ENCODE measurements around the gene TBC1D22A. TPM values are rescaled to one million over a fixed set of nuclear protein-coding genes. Genes with fewer than 3 reads are reported as not detected.
A peak's percentile ranks its signal among the peaks of the same experiment; 100 is the strongest.

The TBC1D22A gene
- total RNA-seq, 8 experiments from 2014 or later: 6.6 to 31.4 (median 12.3) TPM

- peaks cover 60 to 67% of the 10 kb centered on the region in 2 donors for H3K4me1 ChIP-seq (replicated peaks in 1 of 2)
- WGBS, 10 experiments: 71 to 100% (median 100%) methylated on average over 1 to 4 of the region's 5 CpGs; no CpG with 5 or more reads in 4 of the 10 experiments
- H3K4me3 ChIP-seq: no peak overlapping the region
- no peak overlapping the region for H3K27ac ChIP-seq
- in situ Hi-C loops (cut with MboI; ENCODE audit: low pct_unique_long_range_greater_than_20kb in 2 of 9, low sequenced_read_pairs in 9 of 9, unreplicated experiment in 9 of 9): no loop called here
- ATAC-seq (replicated peaks in 6 of 8): no peak
Measured at GRCh38 chr22:47055073-47055355, 292.6 kb downstream of the TBC1D22A start.

- Histone ChIP-seq H3K27ac (no peak overlapping the region), H3K4me1 (replicated peaks in 1 of 2) (peaks cover 55 to 63% of the 10 kb centered on the region in 2 donors), H3K4me3 (no peak overlapping the region)
- in situ Hi-C loops (cut with MboI; ENCODE audit: low pct_unique_long_range_greater_than_20kb in 2 of 9, low sequenced_read_pairs in 9 of 9, unreplicated experiment in 9 of 9): no loop called here
- WGBS, 10 experiments: 80 to 100% (median 97%) methylated on average over 1 to 3 of the region's 4 CpGs; no CpG with 5 or more reads in 6 of the 10 experiments
- ATAC-seq (replicated peaks in 6 of 8): no peak
Measured at GRCh38 chr22:47055461-47055860, 293.0 kb downstream of the TBC1D22A start.

- no peak overlapping the region for H3K27ac ChIP-seq
- 93 to 100% (median 100%) methylated on average over 1 to 3 of the region's 15 CpGs; no CpG with 5 or more reads in 6 of the 10 experiments for WGBS, 10 experiments
- in situ Hi-C loops (cut with MboI; ENCODE audit: low pct_unique_long_range_greater_than_20kb in 2 of 9, low sequenced_read_pairs in 9 of 9, unreplicated experiment in 9 of 9): no loop called here
- no peak for ATAC-seq (replicated peaks in 6 of 8)
- no peak overlapping the region for H3K4me3 ChIP-seq
- peaks cover 51 to 58% of the 10 kb centered on the region in 2 donors for H3K4me1 ChIP-seq (replicated peaks in 1 of 2)
Measured at GRCh38 chr22:47055921-47056320, 293.5 kb downstream of the TBC1D22A start.

- H3K4me1 ChIP-seq (replicated peaks in 1 of 2): peaks cover 46 to 54% of the 10 kb centered on the region in 2 donors
- in situ Hi-C loops (cut with MboI; ENCODE audit: low pct_unique_long_range_greater_than_20kb in 2 of 9, low sequenced_read_pairs in 9 of 9, unreplicated experiment in 9 of 9): no loop called here
- no peak overlapping the region for H3K27ac ChIP-seq
- H3K4me3 ChIP-seq: no peak overlapping the region
- peak in 3 of 8 experiments; percentile 13 to 15 (median 15) for ATAC-seq (replicated peaks in 6 of 8)
- WGBS, 10 experiments: 20 to 80% (median 67%) methylated on average over 1 to 5 of the region's 9 CpGs; no CpG with 5 or more reads in 5 of the 10 experiments
Measured at GRCh38 chr22:47056361-47056760, 293.9 kb downstream of the TBC1D22A start.

DNA sequence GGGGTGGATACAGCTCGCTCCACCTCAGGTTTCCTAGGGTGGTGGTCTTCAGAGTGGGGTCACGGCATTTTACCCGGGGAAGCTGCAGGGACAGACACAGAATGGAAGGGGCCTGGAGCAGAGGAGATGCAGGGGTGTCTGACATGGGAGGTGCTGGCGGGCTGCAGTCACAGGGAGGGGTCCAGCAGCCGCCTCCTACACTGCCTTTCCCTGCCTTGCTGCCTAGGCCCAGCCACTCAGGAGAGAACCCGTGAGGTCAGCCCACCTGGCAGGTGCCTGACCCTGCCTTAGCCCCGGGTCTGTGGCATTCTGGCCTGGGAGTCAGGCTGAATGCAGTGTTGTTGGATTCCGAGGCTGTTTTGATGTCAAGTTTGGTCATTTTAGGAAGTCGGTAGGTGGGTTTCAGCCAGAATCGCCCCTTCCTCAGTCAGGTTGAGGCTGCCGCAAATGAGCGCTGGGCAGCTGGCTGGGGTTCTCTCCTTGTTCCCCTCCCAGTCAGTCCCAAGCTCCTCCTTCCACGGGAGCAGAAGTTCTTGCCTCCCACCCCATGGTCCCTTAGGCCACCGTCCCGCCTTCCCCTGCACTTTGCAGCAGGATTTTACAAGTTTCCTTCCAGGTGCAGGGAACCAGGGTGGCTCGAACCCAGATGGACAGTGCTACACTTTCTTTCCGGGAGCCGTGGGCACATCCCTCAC is 294.5 kb downstream of the TBC1D22A start:
- WGBS, 10 experiments: 90 to 100% (median 100%) methylated on average over 1 to 13 of the region's 18 CpGs; no CpG with 5 or more reads in 4 of the 10 experiments

DNA sequence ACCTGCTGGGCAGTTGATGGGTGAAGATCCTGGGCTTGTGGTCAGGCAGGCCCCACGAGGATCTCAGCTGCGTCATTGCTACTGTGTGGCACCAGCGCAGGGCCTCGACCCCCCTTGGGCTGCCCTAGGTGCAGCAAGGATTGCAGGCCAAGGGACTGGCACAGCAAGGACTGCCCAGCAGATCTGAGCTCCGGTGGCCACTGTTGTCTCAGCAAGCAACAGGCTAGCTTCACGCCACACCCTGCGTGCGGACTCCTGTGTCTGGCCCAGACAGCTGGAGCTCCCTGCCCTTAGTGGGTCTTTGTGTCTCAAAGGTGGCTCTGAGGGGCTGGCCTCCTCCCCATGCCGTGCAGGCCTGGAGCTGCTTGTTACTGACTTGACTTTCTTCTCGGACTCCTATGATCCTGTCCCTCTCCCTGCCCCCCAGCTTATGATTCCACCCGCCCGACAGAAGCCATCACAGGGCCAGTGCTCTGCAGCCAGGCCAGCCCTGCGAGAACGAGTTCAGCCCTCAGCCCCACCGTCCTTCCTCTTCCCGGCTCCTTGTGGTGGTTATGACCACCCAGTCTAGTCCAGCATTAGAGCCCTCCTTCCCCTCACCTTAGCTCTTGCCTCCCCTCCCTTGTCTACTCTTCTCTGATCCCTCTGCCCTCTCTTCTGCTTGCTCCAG is 295.6 kb downstream of the TBC1D22A start:
- in situ Hi-C loops (cut with MboI; ENCODE audit: low pct_unique_long_range_greater_than_20kb in 2 of 9, low sequenced_read_pairs in 9 of 9, unreplicated experiment in 9 of 9): no loop called here
- no peak overlapping the region for H3K4me3 ChIP-seq
- 82 to 100% (median 100%) methylated on average over 2 to 10 of the region's 16 CpGs; no CpG with 5 or more reads in 4 of the 10 experiments for WGBS, 10 experiments
- no peak for ATAC-seq (replicated peaks in 6 of 8)
- no peak overlapping the region for H3K27ac ChIP-seq
- peaks cover 30 to 40% of the 10 kb centered on the region in 2 donors for H3K4me1 ChIP-seq (replicated peaks in 1 of 2)

More for the DNA sequence above, 294.5 kb downstream of the TBC1D22A start:
- Histone ChIP-seq H3K27ac (no peak overlapping the region), H3K4me1 (replicated peaks in 1 of 2) (peaks cover 41 to 48% of the 10 kb centered on the region in 2 donors), H3K4me3 (no peak overlapping the region)
- no peak for ATAC-seq (replicated peaks in 6 of 8)
- in situ Hi-C loops (cut with MboI; ENCODE audit: low pct_unique_long_range_greater_than_20kb in 2 of 9, low sequenced_read_pairs in 9 of 9, unreplicated experiment in 9 of 9): no loop called here

DNA sequence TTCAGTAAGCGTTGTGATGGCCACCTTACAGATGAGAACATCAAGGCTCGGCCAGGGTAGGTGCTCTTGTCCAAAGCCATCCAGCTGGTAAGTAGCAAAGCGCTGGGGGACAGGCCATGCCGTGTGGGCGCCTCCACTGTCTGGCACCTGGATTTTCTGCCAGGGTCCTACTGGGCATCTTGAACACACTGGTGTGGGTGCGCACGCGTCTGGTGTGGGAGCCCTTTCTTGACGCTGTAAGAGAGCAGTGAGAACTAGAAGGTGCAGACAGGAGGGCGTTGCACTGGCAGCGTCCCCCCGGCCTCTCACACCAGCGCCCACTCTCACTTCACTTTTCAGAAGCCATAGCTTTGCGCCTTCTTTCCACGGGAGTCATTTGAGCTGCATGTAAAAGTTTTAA is 296.6 kb downstream of the TBC1D22A start:
- no peak overlapping the region for H3K27ac ChIP-seq
- ATAC-seq (replicated peaks in 6 of 8): no peak
- 90 to 100% (median 96%) methylated on average over 1 to 9 of the region's 15 CpGs; no CpG with 5 or more reads in 4 of the 10 experiments for WGBS, 10 experiments
- in situ Hi-C loops (cut with MboI; ENCODE audit: low pct_unique_long_range_greater_than_20kb in 2 of 9, low sequenced_read_pairs in 9 of 9, unreplicated experiment in 9 of 9): no loop called here
- H3K4me1 ChIP-seq (replicated peaks in 1 of 2): peaks cover 19 to 30% of the 10 kb centered on the region in 2 donors
- no peak overlapping the region for H3K4me3 ChIP-seq

- peak in 2 of 8 experiments; percentile 19 to 74 for ATAC-seq (replicated peaks in 6 of 8)
- peaks cover 13 to 23% of the 10 kb centered on the region in 2 donors for H3K4me1 ChIP-seq (replicated peaks in 1 of 2)
- in situ Hi-C loops (cut with MboI; ENCODE audit: low pct_unique_long_range_greater_than_20kb in 2 of 9, low sequenced_read_pairs in 9 of 9, unreplicated experiment in 9 of 9): no loop called here
- WGBS, 10 experiments: 42 to 100% (median 73%) methylated on average over 2 to 8 of the region's 12 CpGs; no CpG with 5 or more reads in 3 of the 10 experiments
- H3K27ac ChIP-seq: no peak overlapping the region
- H3K4me3 ChIP-seq: no peak overlapping the region
Measured at GRCh38 chr22:47059701-47060161, 297.3 kb downstream of the TBC1D22A start.

GRCh38 chr22:47060718-47061117 is 298.3 kb downstream of the TBC1D22A start:
- H3K27ac ChIP-seq: no peak overlapping the region
- 75 to 100% (median 96%) methylated on average over 2 to 13 of the region's 15 CpGs; no CpG with 5 or more reads in 3 of the 10 experiments for WGBS, 10 experiments
- in situ Hi-C loops (cut with MboI; ENCODE audit: low pct_unique_long_range_greater_than_20kb in 2 of 9, low sequenced_read_pairs in 9 of 9, unreplicated experiment in 9 of 9): no loop called here
- ATAC-seq (replicated peaks in 6 of 8): no peak
- peaks cover 9 to 13% of the 10 kb centered on the region in 2 donors for H3K4me1 ChIP-seq (replicated peaks in 1 of 2)
- no peak overlapping the region for H3K4me3 ChIP-seq

DNA sequence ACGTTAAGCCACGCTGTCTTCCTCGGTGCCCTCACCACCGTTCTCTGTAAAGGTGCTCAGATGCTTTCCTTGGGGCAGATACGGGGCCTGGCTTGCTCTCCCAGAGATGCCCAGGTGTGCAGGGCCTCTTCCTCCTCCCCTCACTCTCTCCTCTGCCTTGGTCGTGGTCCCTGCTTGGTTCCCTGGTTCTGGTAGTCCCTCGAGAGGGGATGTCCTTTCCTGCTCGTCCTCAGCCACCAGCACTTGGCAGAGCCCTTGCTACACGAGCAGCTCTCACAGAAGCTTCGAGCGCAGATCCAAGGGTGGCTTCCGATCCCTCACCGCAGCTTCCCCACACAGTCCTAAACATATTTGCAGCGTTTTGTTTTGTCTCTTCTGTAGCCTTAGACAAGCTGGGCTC is 298.8 kb downstream of the TBC1D22A start:
- 86 to 100% (median 96%) methylated on average over 1 to 10 of the region's 14 CpGs; no CpG with 5 or more reads in 2 of the 10 experiments for WGBS, 10 experiments
- no peak overlapping the region for H3K27ac ChIP-seq
- no peak for ATAC-seq (replicated peaks in 6 of 8)
- H3K4me3 ChIP-seq: no peak overlapping the region
- in situ Hi-C loops (cut with MboI; ENCODE audit: low pct_unique_long_range_greater_than_20kb in 2 of 9, low sequenced_read_pairs in 9 of 9, unreplicated experiment in 9 of 9): no loop called here
- peaks cover 6 to 8% of the 10 kb centered on the region in 2 donors for H3K4me1 ChIP-seq (replicated peaks in 1 of 2)

- in situ Hi-C loops (cut with MboI; ENCODE audit: low pct_unique_long_range_greater_than_20kb in 2 of 9, low sequenced_read_pairs in 9 of 9, unreplicated experiment in 9 of 9): no loop called here
- H3K4me1 ChIP-seq (replicated peaks in 1 of 2): peaks cover 4 to 7% of the 10 kb centered on the region in 2 donors
- WGBS, 10 experiments: 63 to 100% (median 93%) methylated on average over 1 to 8 of the region's 10 CpGs; no CpG with 5 or more reads in 4 of the 10 experiments
- H3K4me3 ChIP-seq: no peak overlapping the region
- no peak overlapping the region for H3K27ac ChIP-seq
- ATAC-seq (replicated peaks in 6 of 8): peak in 1 of 8 experiments; percentile 24
Measured at GRCh38 chr22:47062126-47062525, 299.7 kb downstream of the TBC1D22A start.

- Histone ChIP-seq H3K4me3 (no peak overlapping the region), H3K4me1 (replicated peaks in 1 of 2) (peaks cover 14 to 15% of the 10 kb centered on the region in 2 donors), H3K27ac (no peak overlapping the region)
- WGBS, 10 experiments: 71 to 100% methylated on average over 3 to 4 of the region's 14 CpGs; no CpG with 5 or more reads in 8 of the 10 experiments
- in situ Hi-C loops (cut with MboI; ENCODE audit: low pct_unique_long_range_greater_than_20kb in 2 of 9, low sequenced_read_pairs in 9 of 9, unreplicated experiment in 9 of 9): no loop called here
- no peak for ATAC-seq (replicated peaks in 6 of 8)
Measured at GRCh38 chr22:47063071-47063509, 300.6 kb downstream of the TBC1D22A start.

DNA sequence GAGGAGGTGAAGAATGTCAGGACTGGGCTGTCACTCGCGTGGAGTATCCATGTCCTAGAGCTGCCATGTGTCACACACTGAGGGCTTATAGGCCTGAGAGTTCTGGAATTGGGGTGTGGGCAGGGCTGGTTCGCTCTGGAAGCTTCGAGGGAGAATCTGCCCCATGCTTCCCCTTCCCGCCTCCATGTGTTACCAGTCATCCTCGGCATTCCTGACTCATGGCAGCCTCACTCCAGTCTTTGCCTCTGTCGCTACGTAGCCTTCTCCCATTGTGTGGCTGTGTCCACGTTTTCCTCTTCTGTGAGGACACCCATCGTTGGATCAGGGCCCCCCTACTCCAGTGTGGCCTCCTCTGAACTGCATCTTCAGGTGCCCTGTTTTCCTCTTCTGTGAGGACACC is 301.2 kb downstream of the TBC1D22A start:
- 50 to 93% (median 80%) methylated on average over 1 to 5 of the region's 10 CpGs; no CpG with 5 or more reads in 3 of the 10 experiments for WGBS, 10 experiments
- H3K4me1 ChIP-seq (replicated peaks in 1 of 2): peaks cover 17 to 19% of the 10 kb centered on the region in 2 donors

More for the DNA sequence above, 301.2 kb downstream of the TBC1D22A start:
- in situ Hi-C loops (cut with MboI; ENCODE audit: low pct_unique_long_range_greater_than_20kb in 2 of 9, low sequenced_read_pairs in 9 of 9, unreplicated experiment in 9 of 9): no loop called here
- no peak for ATAC-seq (replicated peaks in 6 of 8)
- Histone ChIP-seq H3K27ac (no peak overlapping the region), H3K4me3 (no peak overlapping the region)

Measured in motor neuron (in vitro differentiated cells).